Anterior cingulate cortex (tissue), 58 donors: ENCODE measurements around the gene ZNF385B.
A peak's percentile ranks its signal among the peaks of the same experiment; 100 is the strongest.

Source experiments
- DNase-seq, 58 donors: peaks; one replicate each; lab custom pipeline; 2025; lab: John Stamatoyannopoulos, UW

ZNF385B gene

DNA sequence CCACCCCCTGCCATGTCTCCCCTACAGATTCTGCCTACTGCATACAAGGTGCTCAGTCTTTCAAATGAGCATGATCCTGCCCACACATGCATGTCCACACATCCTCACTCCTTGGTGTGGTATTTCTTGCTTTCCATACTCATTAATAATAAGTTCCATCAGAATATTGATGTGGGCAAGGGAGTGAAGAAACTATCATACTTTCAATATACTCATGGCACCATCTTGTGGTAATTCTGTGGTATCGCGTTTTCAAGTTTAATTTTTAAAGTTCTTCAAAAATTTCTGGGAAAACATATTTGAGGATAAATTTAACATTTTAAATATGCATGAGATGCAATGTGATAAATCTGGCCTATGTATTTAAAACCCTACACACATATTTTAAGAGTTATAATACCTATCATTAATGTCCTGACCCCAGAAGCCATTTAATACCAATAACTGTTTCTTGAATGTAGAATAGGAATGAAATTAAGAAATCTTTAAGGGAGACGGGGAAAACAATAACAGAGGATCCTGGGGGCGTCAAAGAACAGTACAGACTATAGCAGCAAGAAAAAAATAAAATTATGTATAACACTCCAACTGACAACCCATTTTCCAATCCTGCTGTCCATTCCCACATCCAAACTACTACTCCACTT is 110.1 kb downstream of the ZNF385B start:
- DNase-seq, result peak in 1 of 58 donors; percentile 0

DNA sequence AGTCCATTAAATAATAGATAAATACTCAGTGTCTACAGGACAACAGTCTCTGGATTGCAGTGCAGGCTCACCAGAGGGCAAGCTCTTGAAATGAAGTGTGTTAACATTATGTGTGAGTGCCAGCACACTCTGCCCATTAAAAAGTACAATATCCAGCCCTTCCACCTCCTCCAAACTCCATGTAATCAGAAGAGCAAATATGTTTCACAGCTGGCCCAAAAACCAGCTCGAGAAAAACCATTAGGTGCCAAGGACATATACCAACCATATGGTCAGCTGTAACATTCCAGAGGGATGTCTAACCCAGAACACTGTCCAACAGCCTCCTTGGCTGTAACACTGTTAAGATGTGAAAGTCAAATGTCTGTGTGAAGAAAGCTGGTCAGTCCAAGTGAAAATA is 112.2 kb downstream of the ZNF385B start:
- no peak for DNase-seq

DNA sequence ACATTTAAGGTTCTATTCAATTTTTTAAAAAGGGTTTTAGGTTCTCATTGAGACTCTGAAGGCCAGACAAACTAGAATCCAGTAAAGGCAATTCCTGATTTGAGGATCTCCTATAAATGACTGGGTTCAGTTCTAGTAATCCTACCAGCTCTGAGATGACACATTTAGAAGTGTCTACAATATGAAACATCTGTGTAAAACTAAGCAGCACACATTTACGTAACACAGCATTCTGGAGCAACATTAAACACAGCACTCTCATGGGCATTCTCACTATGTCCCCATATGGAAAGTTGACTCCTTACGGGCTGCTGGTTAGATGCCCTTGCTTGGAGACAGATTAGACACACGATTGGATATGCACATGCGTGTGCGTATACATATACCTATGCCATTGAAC is 114.4 kb downstream of the ZNF385B start:
- no peak for DNase-seq

DNA sequence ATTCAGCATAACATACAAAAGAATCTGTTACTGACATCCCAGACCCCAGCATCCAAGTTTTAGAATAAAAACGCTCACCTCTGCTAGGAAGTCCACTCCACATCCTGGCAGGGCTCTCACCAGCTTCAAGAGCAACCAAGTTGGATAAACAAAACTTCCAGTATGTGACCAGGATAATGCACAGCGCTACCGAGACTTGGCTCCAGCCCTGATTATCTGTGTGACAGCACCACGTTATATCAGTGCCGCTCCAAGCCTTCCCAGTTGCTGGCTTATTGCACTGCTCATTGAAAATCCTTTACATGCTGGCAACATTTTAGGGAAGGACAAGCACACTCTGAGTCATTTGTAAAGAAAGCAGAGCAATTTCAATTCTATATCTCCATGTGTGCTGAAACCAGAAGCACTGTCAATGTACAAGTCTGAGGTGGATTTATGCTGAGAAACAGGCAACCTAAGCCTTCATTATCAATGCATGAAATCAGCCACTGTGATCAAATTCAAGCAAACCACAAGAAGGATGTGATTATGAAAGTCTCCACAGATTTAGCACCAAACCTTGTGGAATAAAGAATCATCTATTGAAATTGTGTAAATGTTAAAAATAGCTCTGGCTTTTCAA is 115.7 kb downstream of the ZNF385B start:
- peak in 11 of 58 donors; percentile 1 to 9 (median 3) for DNase-seq

DNA sequence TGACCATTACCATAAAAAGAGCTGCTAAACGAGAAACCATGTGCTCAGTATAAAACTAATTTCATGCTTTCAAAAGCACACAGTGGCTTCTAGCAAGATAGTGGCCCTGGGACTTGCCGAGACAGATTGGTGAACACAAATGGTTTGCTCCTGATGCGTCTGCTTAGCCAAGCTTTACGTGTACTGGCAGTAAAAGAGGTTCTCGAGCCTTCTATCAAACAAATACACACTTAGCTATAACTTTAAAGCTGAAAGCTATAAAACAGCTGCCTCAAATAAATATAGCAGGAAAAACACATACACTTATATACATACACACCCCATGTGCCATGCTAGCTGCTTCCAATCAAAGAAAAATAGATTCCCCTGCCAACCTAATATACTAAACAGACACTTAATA is 117.0 kb downstream of the ZNF385B start:
- no peak for DNase-seq

DNA sequence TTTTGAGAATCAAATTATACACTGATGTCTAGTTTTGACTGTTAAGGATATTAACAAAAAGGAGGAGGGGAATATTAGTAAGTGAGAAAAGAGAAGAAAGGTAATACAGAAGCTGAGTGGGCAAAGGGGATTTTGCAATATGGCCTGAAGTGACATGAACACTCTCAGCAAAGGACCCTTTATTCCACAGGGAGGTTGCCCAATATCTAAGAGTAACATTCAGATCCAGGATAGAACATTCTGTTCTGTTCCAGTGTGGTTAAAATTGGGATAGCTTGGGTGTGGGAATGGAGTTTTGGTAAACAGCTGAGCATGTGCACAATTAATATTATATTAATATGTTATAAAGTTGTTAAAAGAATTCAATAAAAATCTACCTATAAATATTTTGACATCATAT is 120.1 kb downstream of the ZNF385B start:
- no peak for DNase-seq

DNA sequence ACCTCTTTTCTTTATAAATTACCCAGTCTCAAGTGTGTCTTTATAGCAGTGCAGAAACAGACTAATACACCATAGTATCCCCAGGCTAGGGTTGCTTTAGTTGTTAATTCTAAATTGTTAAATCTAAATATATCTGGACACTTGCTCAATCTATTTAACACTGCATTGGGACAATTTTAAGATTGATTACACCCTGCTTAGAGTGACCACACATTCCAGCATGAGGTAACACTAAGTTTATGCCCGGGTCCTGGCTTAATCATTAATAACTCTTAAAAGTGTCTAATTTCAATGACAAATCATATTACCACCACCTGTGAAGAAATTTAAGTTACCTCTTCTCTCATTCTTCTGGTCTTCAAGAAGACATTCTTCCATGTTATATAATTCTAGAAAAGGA is 131.4 kb downstream of the ZNF385B start:
- DNase-seq, result no peak

DNA sequence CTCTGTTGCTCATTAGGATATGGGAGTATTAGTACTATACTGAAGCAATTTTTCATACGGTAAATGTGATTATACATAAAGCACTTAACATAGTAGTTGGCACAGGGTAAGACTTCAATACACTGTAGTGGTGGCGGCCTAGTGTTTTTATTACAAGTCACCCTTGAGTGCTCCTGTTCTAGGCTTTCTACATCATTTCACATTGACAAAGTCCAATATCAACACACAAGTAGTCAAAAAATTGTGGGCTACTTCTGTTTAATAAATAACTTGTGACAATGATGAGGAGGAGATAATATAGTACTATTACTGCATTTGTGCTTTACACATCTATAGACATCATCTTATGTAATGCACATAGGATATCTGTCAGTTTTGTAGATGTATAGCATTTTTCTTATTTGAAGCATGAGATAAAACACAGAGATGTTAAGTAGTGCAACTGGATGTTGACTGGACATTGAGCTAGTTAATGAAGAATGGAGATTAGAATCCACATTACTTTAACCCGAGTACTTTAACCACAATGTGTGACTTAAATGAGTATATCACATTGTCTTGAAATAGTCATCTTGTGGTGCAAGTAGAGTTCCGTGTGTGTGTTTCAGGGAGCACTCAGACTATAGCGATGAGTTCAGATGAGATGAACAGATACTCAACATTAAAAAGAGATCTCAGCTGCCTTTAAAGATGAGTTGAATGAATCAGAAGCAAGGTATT is 134.8 kb downstream of the ZNF385B start:
- no peak for DNase-seq

DNA sequence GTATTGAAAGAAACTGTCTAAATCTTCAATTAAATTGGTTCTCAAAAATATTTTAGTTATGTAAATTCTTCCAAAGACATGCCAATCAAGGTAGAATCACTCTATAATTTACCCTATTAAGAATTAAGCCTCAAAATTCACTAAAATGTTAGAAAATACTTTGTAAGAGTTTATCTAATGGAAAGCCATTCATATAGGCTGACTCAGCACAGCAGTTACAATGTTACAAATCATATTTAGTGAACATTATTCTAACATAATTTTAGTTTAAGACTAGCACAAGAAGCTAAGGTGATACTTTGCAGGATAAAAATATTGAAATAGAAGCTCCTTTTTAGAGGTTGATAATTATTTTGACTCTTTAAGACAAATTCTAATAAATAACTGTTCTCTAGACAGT is 137.0 kb downstream of the ZNF385B start:
- no peak for DNase-seq

DNA sequence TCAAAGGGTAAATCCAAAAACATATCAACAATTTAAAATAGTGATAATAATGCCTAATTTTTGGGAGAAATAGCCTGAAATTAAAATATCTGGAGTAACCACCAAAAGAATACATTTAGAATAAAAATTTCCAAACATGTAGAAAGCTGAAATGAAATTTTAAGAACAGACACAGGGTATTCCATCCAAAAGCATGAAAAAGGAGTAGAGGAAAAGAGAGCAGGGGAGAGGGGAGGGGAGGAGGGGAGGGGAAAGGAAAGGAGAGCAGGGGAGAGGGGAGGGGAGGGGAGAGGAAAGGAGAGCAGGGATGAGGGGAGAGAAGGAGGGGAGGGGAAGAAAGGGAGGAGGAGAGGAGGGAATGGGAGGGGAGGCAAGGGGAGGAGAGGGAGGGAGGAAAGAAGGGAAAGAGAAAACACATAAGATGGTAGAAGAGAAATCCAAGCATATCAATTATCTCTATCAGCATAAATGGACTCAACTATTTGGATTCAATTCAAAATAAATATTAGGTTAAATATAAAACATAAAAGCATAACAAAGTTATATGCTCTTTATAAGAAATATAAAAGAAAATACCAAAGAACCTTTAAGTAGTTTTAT is 141.1 kb downstream of the ZNF385B start:
- DNase-seq, result no peak

DNA sequence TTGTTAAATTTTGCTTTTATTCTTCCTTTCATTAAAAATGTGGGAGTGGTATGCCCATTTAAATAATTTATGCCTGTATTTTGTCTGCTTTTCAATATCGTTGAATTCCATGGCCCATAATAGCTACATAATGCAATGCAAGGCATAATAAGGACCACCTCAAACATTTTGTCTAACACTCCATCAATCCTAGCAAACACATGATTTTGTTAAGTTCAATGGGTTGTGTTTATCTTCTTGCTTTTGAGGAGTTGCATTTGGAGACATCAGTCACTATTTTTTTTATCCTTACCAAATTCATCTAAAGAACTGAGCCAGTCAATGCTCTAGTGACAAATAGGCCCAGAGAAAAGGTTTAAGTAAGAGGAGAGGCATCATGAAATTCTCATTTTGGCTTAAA is 145.5 kb downstream of the ZNF385B start:
- DNase-seq, result no peak

DNA sequence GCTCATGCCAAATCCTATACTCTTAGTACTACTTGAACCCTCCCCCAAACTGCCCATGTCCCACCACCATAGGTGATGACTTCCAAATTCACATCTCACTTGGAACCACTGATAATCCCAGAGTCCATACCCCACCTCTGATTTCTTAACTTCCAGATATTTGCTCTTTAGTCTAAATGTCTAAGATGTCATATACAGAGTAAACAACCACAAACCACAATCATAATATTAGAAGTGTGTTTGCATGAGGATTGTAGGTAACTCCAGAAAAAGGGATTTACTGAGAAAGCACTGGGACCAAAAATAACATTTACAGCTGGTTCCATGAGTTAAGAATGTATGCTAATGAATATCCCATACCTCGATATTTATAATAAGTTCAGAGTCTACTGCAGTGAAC is 146.2 kb downstream of the ZNF385B start:
- DNase-seq, result no peak

DNA sequence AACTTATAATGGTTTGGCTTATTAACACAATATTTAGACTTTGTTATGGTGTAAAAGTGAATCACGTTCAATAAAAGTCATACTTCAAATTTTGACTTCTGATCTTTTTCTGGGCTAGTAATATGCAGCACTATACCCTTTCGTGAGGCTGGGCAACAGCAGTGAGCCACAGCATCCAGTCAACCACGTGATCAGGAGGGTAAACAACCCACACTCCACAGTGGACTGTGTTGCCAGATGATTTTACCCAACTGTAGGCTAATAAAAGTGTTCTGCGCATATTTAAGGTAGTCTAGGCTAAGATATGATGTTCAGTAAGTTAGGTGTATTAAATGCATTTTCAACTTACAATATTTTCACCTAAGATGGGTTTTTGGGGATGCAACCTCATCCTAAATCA is 148.6 kb downstream of the ZNF385B start:
- DNase-seq, result no peak

DNA sequence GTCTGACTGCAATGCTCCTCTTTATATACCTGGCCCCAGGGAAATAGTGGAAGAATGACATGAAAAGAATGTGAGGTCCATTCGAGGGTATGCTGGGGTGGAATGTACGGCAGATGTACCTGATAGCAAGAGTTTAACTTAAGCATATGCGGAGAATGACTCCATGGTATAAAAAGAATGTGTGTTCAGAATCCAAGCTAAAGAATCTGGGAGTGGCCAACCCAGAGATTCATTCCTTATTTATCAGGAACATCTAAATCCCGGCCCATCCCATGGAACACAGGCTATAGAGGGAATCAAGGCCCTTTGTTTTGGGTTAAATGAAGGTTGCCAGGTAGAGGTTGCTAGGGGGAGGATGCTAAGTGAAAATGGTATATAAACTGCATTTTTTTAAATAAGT is 150.0 kb downstream of the ZNF385B start:
- no peak for DNase-seq

DNA sequence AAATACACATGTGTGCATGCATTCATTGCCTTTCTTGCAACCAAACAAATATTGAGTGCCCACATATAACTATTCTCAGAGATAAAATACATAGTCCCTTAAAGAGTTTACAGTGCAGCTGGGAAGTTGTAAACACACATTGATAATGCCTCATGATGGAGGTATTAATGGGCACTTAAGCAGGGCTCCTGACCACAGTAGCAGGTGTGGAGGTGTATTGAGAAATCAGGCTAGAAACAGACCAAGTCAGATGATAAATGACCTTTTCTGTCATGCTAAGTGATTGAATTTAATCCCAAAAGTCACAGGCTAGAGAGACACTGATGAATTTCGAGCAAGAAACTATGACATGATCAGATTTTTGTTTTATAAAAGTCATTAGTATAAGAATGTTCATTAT is 157.7 kb downstream of the ZNF385B start:
- DNase-seq, result no peak

DNA sequence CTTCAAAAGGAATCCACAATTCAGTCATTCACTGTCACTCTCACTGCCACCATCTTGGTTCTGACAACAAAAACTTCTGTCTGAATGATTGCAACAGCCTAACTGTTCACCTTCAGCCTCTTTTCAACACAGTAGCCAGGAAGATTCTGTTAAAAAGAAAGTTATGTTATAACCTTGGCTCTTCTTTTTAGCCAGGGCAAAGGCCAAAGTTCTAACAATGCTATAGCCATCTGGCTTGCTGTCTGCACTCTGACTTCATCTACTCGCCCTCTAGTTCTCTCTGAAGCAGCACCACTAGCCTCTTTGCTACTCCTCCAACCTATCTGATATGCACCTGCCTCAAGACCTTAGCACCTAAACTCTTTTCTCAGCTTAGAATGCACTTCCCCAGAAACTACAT is 158.5 kb downstream of the ZNF385B start:
- DNase-seq, result no peak

DNA sequence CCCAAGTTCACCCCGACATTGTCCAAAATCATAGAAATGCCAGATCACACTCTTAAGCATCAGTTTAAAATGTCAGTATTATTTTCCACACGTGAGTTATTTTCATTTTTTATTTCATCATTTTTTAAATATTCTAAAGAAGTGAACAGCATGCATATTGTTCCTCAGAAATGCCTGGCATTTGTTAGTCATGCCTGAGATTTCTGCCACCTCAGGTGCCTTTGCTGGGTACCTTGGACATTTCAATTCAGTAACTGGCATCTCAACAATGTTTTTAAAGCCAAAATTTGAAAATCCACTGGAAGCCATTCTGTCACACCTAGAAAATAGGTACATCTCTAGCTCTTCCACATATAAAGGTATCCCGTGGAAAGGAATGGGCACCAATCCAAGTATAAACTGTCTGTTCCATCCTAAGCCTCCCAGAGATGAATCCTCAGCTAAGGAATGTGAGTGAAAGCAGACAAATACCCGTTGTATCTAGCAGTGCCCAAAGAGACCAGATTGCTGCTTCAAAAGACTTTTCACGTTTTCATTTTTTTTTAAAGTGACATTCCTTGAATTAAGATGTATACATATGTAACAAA is 159.8 kb downstream of the ZNF385B start:
- DNase-seq, result no peak

DNA sequence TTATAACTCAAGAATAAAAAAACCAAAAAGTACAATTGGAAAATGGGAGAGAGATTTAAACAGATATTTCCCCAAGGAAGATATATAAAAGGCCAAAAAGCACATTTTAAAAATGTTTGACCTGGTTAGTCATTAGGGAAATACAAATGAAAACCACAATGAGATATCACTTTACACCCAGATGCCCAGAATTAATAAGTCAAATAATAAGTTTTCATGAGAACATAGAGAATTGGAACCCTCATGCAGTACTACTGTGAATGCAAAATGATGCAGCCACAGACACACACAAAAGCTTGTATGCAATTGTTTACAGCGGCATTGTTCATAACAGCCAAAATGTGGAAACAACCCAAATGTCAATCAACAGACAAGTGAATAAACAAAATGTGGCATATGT is 165.9 kb downstream of the ZNF385B start:
- no peak for DNase-seq

DNA sequence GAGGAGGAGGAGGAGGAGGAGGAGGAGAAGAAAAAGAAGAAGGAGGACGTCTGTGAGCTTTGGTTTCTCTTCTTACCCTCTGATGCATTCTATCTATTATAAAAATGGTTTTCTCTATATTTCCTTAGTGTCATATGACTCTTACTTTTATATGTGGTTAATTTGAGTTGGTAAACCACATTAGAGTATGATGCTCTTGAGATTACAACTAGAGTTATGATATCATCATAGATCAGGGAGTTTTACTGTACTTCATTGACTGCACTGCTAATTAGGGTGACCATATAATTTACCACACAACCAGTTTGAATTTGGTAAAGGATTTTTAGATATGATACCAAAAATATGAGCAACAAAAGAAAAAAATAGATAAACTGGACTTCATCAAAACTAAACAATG is 166.4 kb downstream of the ZNF385B start:
- no peak for DNase-seq

DNA sequence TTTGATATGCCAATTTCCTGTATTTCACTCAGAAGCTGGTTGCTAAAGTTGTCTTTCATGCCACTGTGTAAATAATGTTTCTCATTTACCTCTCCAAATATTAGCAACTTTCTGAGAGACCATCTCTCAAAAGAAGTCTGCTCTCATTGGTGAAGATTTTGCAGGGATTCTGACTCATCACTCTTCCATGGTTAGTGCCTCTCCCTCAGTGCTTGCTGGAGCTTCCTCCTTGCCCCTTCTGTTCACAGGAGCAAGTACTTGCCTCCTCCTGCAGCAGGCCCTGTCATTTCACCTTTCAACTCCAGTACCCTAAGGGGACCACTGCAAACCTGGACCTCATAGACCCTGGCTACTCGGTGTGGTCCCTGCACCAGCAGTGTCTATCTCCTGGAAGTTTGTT is 168.8 kb downstream of the ZNF385B start:
- peak in 1 of 58 donors; percentile 3 for DNase-seq

DNA sequence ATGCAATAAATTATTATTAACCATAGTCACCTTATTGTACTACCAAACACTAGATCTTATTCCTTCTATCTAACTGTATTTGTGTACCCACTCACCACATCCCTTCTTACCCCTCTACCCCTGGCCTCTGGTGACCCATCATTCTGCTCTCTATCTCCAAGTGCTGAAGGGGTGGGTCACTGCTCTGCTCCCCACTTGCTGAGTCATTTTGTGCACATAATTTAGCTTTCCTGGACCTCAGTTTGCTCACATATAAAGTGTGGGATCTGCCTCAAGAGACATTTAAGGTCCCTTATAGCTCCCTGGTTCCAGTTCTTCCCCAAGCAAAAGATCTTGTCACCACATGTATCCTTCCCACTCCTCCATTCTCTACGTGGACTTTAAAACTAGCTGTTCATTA is 169.4 kb downstream of the ZNF385B start:
- no peak for DNase-seq
